Activated gamma-delta T cell treated with Interleukin-2 at 50 U/mL for 16 hours (primary cell): ENCODE measurements around the gene SDCCAG8.
"Not testable (repeated sequence)": the region's sequence is repeated elsewhere in the genome, so short reads cannot be mapped to it uniquely, and the experiment has no call there.

Source experiments
- DNase-seq: peaks from one replicate; pipeline ENCODE4 v3.0.0-alpha.2; 2020

SDCCAG8 gene

GRCh38 chr1:243255791-243256512 lies at the start of gene SDCCAG8:
SDCCAG8 (plus strand) TSS chr1:243256041; CDS start chr1:243256174, 133 bp downstream.
- DNase-seq: peak; percentile 91

- DNase-seq: not testable (repeated sequence)
Observed at GRCh38 chr1:243211984-243212383, 43.9 kb upstream of the SDCCAG8 start.

- no peak for DNase-seq
Observed at GRCh38 chr1:243213045-243213787, 42.6 kb upstream of the SDCCAG8 start.

GRCh38 chr1:243215276-243215875 lies 40.5 kb upstream of the SDCCAG8 start:
- not testable (repeated sequence) for DNase-seq

GRCh38 chr1:243216741-243217140 lies 39.1 kb upstream of the SDCCAG8 start:
- DNase-seq: no peak

- DNase-seq: no peak
Observed at GRCh38 chr1:243217349-243217748, 38.5 kb upstream of the SDCCAG8 start.

GRCh38 chr1:243218059-243218458 lies 37.8 kb upstream of the SDCCAG8 start:
- no peak for DNase-seq

- no peak for DNase-seq
Observed at GRCh38 chr1:243227622-243228021, 28.2 kb upstream of the SDCCAG8 start.

GRCh38 chr1:243229526-243229925 lies 26.3 kb upstream of the SDCCAG8 start:
- DNase-seq: no peak

- no peak for DNase-seq
Observed at GRCh38 chr1:243230914-243231313, 24.9 kb upstream of the SDCCAG8 start.

- no peak for DNase-seq
Observed at GRCh38 chr1:243233908-243234307, 21.9 kb upstream of the SDCCAG8 start.

GRCh38 chr1:243234978-243235647 lies 20.7 kb upstream of the SDCCAG8 start:
- no peak for DNase-seq

- DNase-seq: no peak
Observed at GRCh38 chr1:243236604-243237252, 19.1 kb upstream of the SDCCAG8 start.

- no peak for DNase-seq
Observed at GRCh38 chr1:243244432-243244841, 11.4 kb upstream of the SDCCAG8 start.

- DNase-seq: no peak
Observed at GRCh38 chr1:243246916-243247315, 8.9 kb upstream of the SDCCAG8 start.

- DNase-seq: no peak
Observed at GRCh38 chr1:243247901-243248300, 7.9 kb upstream of the SDCCAG8 start.

- no peak for DNase-seq
Observed at GRCh38 chr1:243249214-243249613, 6.6 kb upstream of the SDCCAG8 start.

- DNase-seq: no peak
Observed at GRCh38 chr1:243250102-243250501, 5.7 kb upstream of the SDCCAG8 start.

- no peak for DNase-seq
Observed at GRCh38 chr1:243251539-243251938, 4.3 kb upstream of the SDCCAG8 start.

- DNase-seq: no peak
Observed at GRCh38 chr1:243253211-243253925, 2.5 kb upstream of the SDCCAG8 start.

- DNase-seq: no peak
Observed at GRCh38 chr1:243253926-243254232, 2.0 kb upstream of the SDCCAG8 start.

GRCh38 chr1:243254233-243254926 lies 1.5 kb upstream of the SDCCAG8 start:
- peak; percentile 37 for DNase-seq
